GM21723 (cell line): ENCODE data around the gene PLPP3.

Experiments used
- ATAC-seq: cut with Tn5 transposase; IDR thresholded peaks from one replicate; pipeline ENCODE4 v1.9.1; 2021; ENCODE audit warnings: mild to moderate bottlenecking, moderate library complexity; ENCODE audit not compliant: unreplicated experiment

Gene PLPP3

DNA sequence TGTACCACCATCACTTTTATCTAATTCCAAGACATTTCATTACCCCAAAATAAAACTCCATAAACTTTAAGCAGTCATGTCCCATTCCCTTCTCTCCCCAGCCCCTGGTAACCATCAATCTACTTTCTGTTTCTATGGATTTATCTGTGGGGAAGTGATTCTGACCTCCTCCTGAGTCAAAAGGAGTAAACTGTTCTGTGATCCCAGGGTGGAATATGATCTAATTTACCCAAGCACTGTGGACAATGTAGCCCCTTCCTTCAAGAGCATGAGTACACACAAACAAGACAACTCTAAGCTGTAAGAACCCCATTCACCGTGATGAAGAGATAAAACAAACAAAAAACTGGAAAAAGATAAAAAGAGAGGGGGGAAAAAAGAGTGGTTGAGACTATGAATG is 77.9 kb downstream of the PLPP3 start:
- ATAC-seq, result no peak

DNA sequence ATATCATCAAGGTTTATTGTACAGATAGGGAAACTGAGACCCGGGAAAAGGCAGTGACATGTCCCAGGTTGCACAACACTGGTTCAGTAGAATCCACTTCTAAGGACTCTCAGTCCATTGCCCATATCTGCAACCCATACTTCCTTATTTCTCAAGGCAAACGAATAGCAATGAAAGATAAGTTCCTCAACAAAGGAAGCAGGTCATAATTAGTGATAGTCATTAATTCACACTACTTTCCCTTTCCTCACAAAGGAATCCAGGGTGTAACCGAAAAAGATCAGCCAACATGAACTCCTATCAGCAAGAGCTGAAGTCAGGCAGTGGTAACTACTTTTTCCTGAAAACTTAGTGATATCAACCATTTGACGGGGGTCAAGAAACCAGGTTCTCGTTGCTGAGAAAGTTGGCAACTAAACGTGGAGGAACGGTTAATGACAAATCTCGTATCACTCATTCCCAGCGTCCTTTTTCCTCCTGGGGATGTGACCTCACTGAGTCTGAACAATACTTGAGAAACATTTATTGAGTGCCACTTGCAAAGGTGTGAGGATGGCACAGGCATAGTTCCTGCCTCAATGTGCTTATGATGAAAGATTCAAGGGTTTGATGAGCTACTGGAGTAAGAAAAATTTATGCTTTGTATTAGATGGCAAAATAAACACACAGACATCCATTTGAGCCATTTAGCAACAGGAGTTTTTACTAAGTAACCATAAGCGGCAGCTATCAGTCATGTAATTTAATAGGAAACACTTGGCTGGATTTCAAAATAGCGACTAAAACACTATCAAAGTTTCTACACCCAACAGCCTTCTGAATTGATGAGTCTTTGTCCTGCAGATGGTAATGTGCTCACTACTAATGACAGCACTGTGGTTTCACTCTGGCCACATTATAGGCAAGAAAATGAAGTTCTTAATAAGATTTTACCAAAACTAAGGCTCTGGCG is 82.3 kb downstream of the PLPP3 start:
- no peak for ATAC-seq

DNA sequence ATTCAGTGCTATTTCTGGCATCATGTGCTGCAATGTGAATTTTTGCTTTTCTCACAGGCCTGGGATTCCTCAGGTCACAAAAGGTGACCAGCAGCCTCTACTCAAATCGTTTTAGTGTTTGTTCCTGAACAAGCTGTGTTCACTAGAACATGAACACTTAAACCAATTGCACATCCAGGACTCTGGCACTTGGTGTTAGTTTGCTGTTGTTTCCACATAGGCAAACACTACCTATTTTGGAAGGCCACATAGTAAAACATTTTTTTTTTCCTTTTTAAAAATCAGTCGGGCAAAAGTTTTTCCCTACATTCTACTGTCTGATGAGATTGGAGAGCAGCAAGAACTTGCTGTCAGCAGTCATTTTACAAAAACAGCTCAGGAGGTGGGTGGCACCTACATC is 83.2 kb downstream of the PLPP3 start:
- ATAC-seq, result no peak

DNA sequence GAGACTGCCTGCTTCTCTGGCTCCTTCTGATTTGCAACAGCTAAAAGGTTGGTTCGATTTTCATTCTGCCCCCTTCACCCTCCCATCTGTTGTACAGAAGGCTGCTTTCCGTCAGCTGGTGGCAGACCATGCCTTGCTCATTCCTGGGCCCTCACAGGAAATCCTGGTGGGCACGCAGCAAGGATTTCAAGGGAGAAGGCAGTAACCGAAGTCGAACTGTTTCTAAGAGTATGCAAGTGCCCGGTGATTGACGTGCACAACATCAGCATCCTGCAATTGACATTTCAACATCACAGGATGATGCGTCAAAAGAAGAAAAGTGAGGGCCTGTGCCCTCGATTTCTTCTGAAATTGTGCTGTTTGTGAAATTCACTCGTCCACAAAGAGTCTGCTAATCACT is 83.8 kb downstream of the PLPP3 start:
- ATAC-seq, result no peak

DNA sequence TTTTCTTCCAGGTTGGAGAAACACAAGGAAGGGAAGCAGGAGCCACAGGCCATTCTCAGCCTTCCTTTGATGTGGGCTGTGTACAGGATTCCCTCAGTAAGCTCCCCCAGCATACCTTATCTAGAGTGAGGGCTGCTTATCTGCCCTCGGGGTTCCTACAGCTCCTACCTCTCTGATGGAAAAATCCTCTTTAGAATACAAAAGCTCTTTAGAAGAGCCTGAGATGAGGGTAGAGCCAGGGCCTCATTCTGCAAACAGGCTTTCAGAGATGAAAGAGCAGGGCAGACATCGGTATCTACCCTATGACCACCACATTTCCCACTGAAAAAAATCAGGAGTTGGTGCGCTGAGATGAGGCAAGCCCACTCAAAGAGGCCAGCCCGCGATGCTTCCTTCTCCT is 85.1 kb downstream of the PLPP3 start:
- ATAC-seq, result no peak

DNA sequence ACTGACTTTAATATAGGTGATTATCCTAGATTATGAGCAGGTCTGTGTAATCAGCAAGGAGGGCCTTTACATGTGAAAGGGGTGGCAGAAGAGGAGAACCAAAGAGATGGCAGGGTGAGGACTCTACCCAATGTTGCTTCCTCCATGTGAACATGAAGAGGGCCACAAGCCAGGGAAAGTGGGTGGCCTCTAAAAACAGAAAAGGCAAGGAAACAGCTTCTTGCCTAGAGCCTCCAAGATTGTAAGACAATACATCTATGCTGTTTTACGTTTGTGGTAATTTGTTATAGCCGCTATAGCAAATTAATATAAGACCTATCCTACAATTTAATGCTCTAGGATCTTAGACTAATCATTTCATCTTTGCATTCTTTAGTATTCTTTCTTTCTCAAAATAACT is 85.5 kb downstream of the PLPP3 start:
- no peak for ATAC-seq

DNA sequence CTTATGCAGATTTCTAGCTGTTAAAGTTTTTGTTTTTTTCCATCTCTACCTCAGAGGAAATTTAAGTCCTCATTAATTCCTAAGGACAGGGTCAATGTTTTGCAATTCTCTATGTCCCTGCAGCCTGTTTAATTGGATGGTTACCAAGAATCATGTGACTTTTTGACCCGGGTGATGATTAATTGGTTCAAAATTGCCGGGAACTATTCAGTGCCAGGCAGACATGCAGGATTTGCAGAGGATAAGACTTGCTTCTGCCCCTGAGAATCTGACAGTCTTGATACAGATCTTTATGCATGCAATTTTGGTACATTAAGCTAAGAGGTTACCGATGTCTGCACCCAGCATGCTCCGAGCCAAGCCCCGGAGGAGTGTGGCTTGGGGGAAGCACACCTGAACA is 87.9 kb downstream of the PLPP3 start:
- no peak for ATAC-seq

DNA sequence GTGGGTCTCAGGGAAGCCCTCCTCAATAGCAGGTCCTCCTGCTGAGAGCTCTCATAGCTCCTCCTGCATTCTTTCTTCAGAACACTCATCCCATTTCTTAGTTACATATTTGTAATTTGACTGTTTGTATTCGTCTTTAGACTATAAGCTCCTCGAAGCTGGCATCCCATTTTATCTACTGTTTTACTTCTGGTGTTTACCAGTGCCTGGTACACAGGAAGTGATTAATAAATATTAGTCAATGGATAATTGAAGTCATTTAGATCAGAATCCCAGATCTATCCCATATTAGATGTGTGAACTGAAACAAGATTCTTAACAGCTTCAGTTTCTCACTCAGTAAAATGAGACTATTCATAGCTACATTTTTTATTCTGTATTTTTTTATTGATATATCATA is 88.7 kb downstream of the PLPP3 start:
- ATAC-seq, result no peak

DNA sequence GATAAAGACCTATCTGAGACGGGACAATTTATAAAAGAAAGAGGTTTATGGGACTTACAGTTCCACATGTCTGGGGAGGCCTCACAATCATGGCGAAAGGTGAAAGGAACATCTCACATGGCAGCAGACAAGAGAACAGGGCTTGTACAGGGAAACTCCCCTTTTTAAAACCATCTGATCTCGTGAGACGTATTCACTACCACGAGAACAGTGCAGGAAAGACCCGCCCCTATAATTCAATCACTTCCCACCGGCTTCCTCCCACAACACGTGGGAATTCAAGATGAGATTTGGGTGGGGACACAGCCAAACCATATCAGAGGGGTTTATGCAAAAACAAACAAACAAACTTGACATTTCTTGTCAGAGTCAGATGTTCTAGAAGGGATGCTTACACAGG is 89.7 kb downstream of the PLPP3 start:
- no peak for ATAC-seq

DNA sequence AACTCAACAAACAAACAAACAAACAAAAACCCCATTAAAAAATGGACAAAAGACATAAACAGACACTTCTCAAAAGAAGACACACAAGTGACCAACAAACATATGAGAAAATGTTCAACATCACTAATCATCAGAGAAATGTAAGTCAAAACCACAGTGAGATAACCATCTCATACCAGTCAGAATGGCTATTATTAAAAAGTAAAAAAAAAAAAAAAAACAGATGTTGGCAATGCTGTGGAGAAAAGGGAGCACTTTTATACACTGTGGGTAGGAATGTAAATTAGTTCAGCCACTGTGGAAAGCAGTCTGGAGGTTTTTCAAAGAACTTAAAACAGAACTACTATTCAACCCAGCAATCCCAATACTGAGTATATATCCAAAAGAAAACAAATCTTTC is 94.7 kb downstream of the PLPP3 start:
- no peak for ATAC-seq

DNA sequence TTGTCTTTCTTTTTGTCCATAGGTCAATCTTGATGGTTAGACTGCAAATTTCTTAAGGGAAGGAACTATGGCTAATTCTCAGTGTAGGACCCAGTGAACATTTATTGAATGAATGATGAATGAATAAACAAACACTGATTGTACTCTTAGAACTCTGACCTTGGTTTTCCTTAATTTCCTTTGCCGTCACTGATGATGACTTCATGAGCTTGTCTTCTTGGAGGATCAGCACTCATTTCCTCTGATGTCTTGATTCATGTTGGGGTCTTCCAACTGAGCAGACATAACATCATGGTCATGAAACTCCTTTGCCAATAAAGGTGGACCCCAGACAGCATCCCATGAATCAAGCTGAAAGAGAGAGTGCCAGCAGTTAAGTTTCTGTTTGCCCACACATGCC is 96.3 kb downstream of the PLPP3 start:
- no peak for ATAC-seq

DNA sequence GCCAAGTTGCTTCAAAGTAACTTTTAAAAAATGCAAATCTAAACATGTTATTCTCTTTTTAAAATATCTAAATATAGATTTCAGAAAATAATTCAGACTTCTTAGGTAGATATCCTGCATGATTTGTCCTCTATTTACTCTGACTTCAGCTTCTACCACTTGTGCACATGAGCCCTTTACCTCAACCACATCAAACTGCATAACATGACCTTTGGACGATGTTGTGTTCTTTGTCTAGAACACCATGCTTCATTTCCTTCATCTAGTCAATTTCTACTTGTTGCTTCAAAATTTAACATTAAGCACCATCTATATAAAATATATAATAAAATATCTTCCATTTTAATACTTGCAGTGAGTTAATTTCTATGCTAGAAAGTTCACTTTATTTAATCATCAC is 96.9 kb downstream of the PLPP3 start:
- no peak for ATAC-seq

DNA sequence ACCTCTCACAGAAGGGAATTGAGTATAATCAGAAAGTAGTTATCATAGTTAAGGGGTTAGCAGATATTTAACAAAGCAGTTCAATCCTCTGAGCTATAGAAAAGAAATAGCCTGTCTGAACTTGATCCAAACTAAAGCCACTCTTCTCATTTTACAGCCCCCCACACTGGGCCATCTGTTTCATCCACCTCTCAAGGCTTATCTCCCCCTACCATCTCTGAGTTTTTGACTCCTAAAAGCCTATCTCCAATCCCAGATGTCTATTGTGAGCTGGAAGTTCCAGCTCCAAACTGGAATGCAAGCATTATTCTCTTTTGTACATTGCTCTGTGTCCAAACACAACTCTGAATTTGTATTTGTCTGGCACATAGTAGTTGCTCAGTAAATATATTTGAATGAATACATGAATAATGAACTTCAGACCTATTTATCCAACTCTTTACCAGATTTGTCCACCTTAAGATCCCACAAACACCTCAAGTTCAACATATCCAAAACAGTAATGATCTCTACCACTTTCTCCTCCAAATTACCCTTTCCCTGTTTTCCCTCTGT is 98.1 kb downstream of the PLPP3 start:
- ATAC-seq, result no peak

DNA sequence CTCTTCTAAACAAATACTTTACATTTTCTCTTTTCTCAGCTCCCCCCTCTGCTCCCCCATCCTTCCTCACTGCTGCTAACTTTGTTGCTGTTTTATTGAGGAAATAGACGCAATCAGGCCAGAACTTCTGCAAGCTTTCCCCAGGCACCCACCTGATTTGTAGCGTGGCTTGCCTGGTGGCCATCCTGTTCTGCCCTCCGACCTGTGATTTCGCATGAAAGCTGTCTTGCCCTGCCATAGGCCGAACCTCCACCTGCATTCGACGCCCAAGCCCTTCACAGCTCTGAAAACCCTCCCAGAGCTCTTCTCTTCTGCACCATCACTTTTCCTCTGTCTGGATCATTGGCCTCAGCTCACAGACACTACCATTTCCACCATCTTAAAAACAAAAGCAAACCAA is 100.6 kb downstream of the PLPP3 start:
- no peak for ATAC-seq

DNA sequence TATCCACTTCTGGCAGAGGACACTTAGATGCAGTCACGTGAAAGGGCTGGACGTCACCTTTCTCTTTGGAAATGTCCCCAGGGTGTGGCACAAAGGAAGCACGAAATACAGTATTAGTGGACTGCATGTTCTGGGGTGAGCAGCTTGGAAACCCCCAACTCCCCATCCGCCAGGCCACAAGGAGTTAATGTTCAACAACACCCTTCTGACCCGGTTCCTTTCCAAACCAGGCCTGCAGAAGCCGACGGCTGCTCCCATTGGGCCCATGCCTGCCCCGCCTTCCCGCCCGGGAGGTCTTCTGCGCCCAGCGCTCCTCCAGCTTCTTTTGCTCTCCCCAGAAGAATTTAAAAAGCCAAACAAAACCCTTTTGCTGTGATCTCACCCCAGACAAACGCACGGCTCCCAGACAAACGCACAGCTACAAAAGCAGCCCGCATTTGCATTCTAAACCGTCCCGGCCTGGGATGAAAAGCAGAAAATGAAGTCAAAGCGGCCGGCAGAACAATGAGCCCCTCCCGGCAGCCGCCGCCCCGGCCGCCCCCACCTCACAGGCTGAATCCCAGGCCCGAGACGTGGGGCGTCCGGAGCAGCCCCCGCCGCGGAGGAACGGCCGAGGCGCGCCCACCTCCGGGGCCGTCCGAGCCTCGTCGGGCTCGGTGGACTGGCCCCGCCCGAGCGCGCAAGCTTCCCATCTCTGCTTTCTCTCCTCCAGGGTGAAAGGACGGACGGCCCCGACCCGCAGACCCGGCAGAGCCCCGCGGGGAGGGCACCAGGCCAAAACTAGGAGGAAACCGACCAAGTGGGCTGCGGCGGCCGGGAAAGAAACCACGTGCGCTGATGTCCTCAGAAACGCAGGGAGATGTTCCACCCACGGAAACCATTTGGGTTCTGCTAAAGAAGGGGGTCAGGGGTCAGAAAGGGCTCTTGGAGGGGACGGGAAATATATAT is 101.9 kb downstream of the PLPP3 start:
- no peak for ATAC-seq

DNA sequence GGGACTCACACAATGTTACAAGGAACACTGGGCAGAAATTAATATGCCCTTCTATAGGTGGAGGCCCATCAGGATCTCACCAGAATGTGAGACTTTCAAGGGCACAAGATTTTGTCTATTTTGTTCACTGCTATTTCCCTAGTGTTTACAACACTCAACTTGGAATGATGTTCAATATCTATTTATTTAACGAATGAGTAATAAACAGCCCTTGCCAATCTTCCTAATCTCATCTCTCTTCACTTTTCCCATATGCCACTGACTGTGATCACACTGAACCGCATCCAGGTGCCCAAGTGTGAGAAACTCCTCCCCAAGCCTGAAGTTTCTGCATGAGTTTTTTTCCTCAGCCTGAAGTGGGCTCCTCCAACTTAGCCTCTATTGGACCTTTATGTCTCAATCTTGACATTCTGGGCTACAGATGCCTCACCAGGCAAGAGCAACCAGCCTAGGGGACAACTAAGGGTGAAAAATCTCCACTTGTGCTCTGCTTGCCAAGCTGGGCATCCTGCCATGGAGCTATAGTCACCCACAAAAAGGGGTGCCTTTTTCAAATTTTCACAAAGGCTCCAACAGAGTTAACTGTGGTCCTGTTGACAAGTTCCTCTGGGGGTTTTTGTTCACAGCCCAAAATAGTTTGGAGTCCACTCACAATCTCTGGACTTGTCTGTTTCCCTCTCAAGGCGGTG is 105.6 kb downstream of the PLPP3 start:
- ATAC-seq, result no peak

DNA sequence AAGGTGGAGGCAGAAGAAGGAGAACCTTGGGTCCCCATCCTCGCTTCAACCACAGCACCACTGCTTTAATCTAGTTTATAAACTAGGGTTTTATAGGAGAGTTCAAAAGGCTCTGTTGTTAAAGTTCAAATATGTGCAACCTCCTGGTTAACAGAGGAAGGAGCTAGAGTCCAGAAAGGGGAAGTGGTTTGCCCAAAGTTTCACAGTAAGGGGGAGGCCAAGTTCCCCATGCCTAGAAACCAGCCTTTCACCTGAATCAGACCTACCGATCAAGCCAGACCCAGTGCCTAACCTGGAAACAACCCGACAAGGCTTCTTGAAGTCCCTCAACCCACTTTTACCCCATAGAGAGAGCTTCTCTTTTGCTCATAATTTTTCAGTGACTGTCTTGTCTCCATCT is 106.5 kb downstream of the PLPP3 start:
- ATAC-seq, result peak; percentile 90

DNA sequence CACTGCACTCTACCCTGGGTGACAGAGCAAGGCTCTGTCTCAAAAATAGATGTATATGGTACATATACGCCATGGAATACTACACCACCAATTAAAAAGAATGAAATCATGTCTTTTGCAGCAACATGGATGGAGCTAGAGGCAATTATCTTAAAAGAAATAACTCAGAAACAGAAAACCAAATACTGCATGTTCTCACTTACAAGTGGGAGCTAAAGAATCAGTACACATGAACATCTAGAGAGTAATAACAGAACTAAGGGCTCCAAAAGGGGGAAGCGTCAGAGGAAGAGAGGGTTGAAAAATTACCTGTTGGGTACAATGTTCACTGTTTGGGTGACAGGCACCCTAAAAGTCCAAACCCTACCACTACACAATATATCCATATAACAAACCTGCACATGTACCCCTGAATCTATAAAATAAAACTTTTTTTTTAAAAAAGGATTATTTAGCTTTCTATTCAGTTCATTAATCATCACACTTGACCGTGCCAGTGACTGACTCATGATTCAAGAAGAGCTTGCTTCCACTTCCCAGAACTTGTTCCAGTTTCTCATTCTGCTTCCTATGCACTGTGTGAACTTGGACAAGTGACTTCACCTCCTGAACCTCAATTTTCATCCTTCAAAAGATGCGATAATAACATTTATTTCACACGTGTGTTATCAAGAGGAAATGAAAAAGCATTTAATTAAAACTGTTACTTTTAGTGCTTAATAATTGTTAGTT is 109.6 kb downstream of the PLPP3 start:
- no peak for ATAC-seq

DNA sequence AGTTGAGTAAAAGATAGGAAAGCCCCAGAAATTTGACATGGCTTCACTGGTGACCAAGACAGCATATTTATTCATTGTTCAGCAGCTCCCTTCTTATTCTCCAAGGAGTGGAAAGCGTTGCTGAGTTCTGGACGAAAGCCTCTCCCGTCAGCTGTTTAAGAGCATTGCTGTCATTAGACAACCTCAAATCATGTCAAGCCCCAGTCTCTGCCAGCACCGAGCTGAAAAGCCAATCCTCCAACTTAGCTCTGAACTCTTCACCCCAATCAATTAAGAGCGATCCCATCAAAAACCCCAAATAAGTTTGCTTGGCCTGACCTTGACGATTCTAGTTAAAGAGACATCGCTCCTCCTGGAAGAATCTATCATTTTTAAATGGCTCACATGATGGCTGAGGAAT is 110.8 kb downstream of the PLPP3 start:
- no peak for ATAC-seq

DNA sequence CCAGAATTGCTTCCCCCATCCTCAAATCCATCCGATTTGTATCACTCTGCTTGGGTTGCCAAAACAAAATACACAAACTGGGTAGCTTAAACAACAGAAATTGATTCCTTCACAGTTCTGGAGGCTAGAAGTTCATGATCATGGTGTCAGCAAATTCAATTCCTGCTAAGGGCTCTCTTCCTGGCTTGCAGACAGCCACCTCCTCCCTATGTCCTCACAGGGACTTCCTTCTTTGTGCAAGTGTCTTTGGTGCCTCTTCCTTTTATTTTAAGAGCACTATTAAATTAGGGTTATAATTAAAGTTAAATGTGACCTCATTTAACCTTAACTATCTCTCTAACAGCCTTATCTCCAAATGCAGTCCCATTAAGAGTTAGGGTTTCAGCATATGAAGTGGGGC is 112.8 kb downstream of the PLPP3 start:
- no peak for ATAC-seq
